NCI-H1694 treated with DMSO at 0.1 percent for 48 hours (cell line): ENCODE data around the gene TNFSF13.

ENCODE experiments used
- DNase-seq: peaks from one replicate; lab custom pipeline; 2025; lab: John Stamatoyannopoulos, UW

TNFSF13 gene

GRCh38 chr17:7575481-7575883 lies 16.9 kb downstream of the TNFSF13 start:
- DNase-seq = no peak

- no peak for DNase-seq
These were observed 17.4 kb downstream of the TNFSF13 start for GRCh38 chr17:7575959-7576358.

- DNase-seq = no peak
These were observed 17.9 kb downstream of the TNFSF13 start for GRCh38 chr17:7576432-7576937.

- no peak for DNase-seq
These were observed 19.0 kb downstream of the TNFSF13 start for GRCh38 chr17:7577327-7578199.

- no peak for DNase-seq
These were observed 20.7 kb downstream of the TNFSF13 start, which contains the start of gene CD68 for GRCh38 chr17:7579001-7579833. Gene CD68 (plus strand): TSS chr17:7579638. CDS start chr17:7579678, 40 bp downstream.

- no peak for DNase-seq
These were observed 21.5 kb downstream of the TNFSF13 start for GRCh38 chr17:7579834-7580603.

GRCh38 chr17:7580604-7581575 lies 22.3 kb downstream of the TNFSF13 start:
- no peak for DNase-seq

- no peak for DNase-seq
These were observed 24.1 kb downstream of the TNFSF13 start for GRCh38 chr17:7582396-7583252.

GRCh38 chr17:7583253-7584109 lies 24.9 kb downstream of the TNFSF13 start, which contains the start of gene MPDU1:
Gene MPDU1 (plus strand): TSS chr17:7583852. CDS start chr17:7583863, 11 bp downstream.
- DNase-seq = peak; percentile 98

GRCh38 chr17:7586673-7587419 lies 28.3 kb downstream of the TNFSF13 start:
- DNase-seq = peak; percentile 46

- DNase-seq = no peak
These were observed 29.0 kb downstream of the TNFSF13 start for GRCh38 chr17:7587420-7588151.

GRCh38 chr17:7588553-7589203 lies 30.1 kb downstream of the TNFSF13 start:
- no peak for DNase-seq

GRCh38 chr17:7589204-7589868 lies 30.8 kb downstream of the TNFSF13 start:
- DNase-seq = peak; percentile 17

- no peak for DNase-seq
These were observed 31.5 kb downstream of the TNFSF13 start, which contains the start of gene SOX15 for GRCh38 chr17:7589891-7590691. Gene SOX15 (minus strand): TSS chr17:7590094. CDS start chr17:7589676, 418 bp downstream.

GRCh38 chr17:7590743-7591142 lies 32.2 kb downstream of the TNFSF13 start:
- no peak for DNase-seq
